ENCODE measurements around the gene NFS1. TPM values are rescaled to one million over a fixed set of nuclear protein-coding genes. Genes with fewer than 3 reads are reported as not detected.

NFS1 gene
- total and polyA plus RNA-seq, 2 donors (not counting 1 experiment from before 2014, with no cell fraction given): 29.0 to 30.6 TPM

GRCh38 chr20:35710039-35710438 is 10.9 kb upstream of the NFS1 start:
- H3K4me3 ChIP-seq (ENCODE audit: control extremely low read depth in 1 of 5, extremely low read depth in 1 of 5, insufficient read depth in 1 of 5, low read depth in 2 of 5, low read length in 4 of 5): no peak overlapping the region
- no peaks in the 10 kb centered on the region for H3K9me3 ChIP-seq (ENCODE audit: control extremely low read depth in 1 of 3, control insufficient read depth in 2 of 3, insufficient read depth in 1 of 3, low read length in 2 of 3)
- intact Hi-C loops (cut with micrococcal nuclease): no loop called here
- peaks cover 23 to 89% of the 10 kb centered on the region in 2 experiments for H3K36me3 ChIP-seq (replicated peaks in 1 of 2; ENCODE audit: control extremely low read depth in 1 of 2, control insufficient read depth in 1 of 2, extremely low read depth in 1 of 2, insufficient read depth in 2 of 2, low read length in 1 of 2)
- peaks cover 49% of the 10 kb centered on the region for H3K79me2 ChIP-seq (ENCODE audit: control insufficient read depth, insufficient read depth, low read length)
- Mint-ChIP-seq H3K4me3 (no peak overlapping the region), H3K27ac (no peak overlapping the region), H3K9me3 (ENCODE audit: insufficient read depth) (no peaks in the 10 kb centered on the region), H3K4me1 (peaks cover 31% of the 10 kb centered on the region), H3K27me3 (no peaks in the 10 kb centered on the region)
- peaks cover 0 to 5% of the 10 kb centered on the region in 2 donors for H3K4me1 ChIP-seq (ENCODE audit: control insufficient read depth in 2 of 2, insufficient read depth in 2 of 2, low read length in 2 of 2)
- H3K9ac ChIP-seq (ENCODE audit: low read length): no peak overlapping the region
- H3K27me3 ChIP-seq (replicated peaks in 1 of 4; ENCODE audit: control extremely low read depth in 1 of 4, control insufficient read depth in 3 of 4, insufficient read depth in 4 of 4, low read length in 3 of 4): no peaks in the 10 kb centered on the region
- ChIA-PET POLR2A (interaction anchor here (1.2 kb wide), 1 partner anchor 11 kb away, joined by 3 read pairs; the partner anchor contains the start of genes NFS1 and ROMO1), CTCF (interaction anchor here (1.6 to 1.9 kb wide), 3 partner anchors 11 to 246 kb away, joined by 4 to 5 read pairs (median 4); partner anchors contain the start of genes NFS1, RBM39 and ROMO1)
- no peak overlapping the region for H3K4me2 ChIP-seq (replicated peaks; ENCODE audit: low read depth, low read length, poor library complexity, severe bottlenecking)
- peaks cover 49% of the 10 kb centered on the region for H4K20me1 ChIP-seq (ENCODE audit: control insufficient read depth, insufficient read depth, low read length, poor library complexity, severe bottlenecking)
- H2AFZ ChIP-seq (ENCODE audit: insufficient read depth, low read depth, low read length, poor library complexity, severe bottlenecking): no peak overlapping the region
- H3K27ac ChIP-seq (ENCODE audit: low read length in 2 of 2): no peak overlapping the region
- no peak for DNase-seq
- TF ChIP-seq, protein P1, sequence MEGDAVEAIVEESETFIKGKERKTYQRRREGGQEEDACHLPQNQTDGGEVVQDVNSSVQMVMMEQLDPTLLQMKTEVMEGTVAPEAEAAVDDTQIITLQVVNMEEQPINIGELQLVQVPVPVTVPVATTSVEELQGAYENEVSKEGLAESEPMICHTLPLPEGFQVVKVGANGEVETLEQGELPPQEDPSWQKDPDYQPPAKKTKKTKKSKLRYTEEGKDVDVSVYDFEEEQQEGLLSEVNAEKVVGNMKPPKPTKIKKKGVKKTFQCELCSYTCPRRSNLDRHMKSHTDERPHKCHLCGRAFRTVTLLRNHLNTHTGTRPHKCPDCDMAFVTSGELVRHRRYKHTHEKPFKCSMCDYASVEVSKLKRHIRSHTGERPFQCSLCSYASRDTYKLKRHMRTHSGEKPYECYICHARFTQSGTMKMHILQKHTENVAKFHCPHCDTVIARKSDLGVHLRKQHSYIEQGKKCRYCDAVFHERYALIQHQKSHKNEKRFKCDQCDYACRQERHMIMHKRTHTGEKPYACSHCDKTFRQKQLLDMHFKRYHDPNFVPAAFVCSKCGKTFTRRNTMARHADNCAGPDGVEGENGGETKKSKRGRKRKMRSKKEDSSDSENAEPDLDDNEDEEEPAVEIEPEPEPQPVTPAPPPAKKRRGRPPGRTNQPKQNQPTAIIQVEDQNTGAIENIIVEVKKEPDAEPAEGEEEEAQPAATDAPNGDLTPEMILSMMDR (IDR thresholded peaks at IDR 0.05): no peak
- no peak for ATAC-seq (ENCODE audit: low read depth)

DNA sequence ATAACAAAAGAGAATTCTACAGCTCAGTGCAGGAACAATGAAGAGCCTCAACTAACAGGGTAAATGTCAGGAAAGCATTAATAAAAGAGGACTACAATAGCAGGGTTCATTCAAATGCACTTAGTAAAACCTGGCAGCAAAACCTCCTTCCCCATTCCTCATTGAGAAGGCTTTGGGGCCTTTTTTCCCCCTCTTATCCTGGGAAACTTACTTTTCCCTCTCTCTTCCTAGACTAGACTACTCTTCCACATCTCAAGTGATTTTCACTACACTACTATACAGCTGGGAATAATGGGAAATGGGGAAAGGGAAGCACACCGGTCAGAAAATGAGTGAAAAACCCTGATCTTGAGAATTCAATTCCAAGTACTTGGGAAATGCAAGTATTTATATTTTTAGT is 10.1 kb upstream of the NFS1 start:
- no peaks in the 10 kb centered on the region for H3K9me3 Mint-ChIP-seq (ENCODE audit: insufficient read depth)

More for the DNA sequence above, 10.1 kb upstream of the NFS1 start:
- Mint-ChIP-seq H3K4me1 (peaks cover 28% of the 10 kb centered on the region), H3K27ac (no peak overlapping the region), H3K4me3 (no peak overlapping the region), H3K27me3 (no peaks in the 10 kb centered on the region)
- H4K20me1 ChIP-seq (ENCODE audit: control insufficient read depth, insufficient read depth, low read length, poor library complexity, severe bottlenecking): peaks cover 49% of the 10 kb centered on the region
- DNase-seq (peak; percentile 9), ATAC-seq (ENCODE audit: low read depth) (no peak)
- ChIA-PET POLR2A (no interaction called here), CTCF (interaction anchor here (1.9 kb wide), 1 partner anchor 10 kb away, joined by 4 read pairs; the partner anchor contains the start of genes NFS1 and ROMO1)
- TF ChIP-seq, protein P1 (IDR thresholded peaks at IDR 0.05): no peak
- TF ChIP-seq EZH2 (IDR thresholded peaks at IDR 0.05; ENCODE audit: borderline replicate concordance, insufficient read depth, low read depth, low read length, poor library complexity, severe bottlenecking): no peak
- H3K27me3 ChIP-seq (replicated peaks in 1 of 4; ENCODE audit: control extremely low read depth in 1 of 4, control insufficient read depth in 3 of 4, insufficient read depth in 4 of 4, low read length in 3 of 4): no peaks in the 10 kb centered on the region
- H3K79me2 ChIP-seq (ENCODE audit: control insufficient read depth, insufficient read depth, low read length): peaks cover 50% of the 10 kb centered on the region
- WGBS (ENCODE audit: insufficient coverage): no CpG with 5 or more reads among the region's 1 CpG
- H3K4me1 ChIP-seq (ENCODE audit: control insufficient read depth in 2 of 2, insufficient read depth in 2 of 2, low read length in 2 of 2): peaks cover 0 to 5% of the 10 kb centered on the region in 2 donors
- H3K9me3 ChIP-seq (ENCODE audit: control extremely low read depth in 1 of 3, control insufficient read depth in 2 of 3, insufficient read depth in 1 of 3, low read length in 2 of 3): no peaks in the 10 kb centered on the region
- no peak overlapping the region for H3K27ac ChIP-seq (ENCODE audit: low read length in 2 of 2)
- H3K4me2 ChIP-seq (replicated peaks; ENCODE audit: low read depth, low read length, poor library complexity, severe bottlenecking): no peak overlapping the region
- no peak overlapping the region for H3K4me3 ChIP-seq (ENCODE audit: control extremely low read depth in 1 of 5, extremely low read depth in 1 of 5, insufficient read depth in 1 of 5, low read depth in 2 of 5, low read length in 4 of 5)
- intact Hi-C loops (cut with micrococcal nuclease): no loop called here
- no peak overlapping the region for H3K9ac ChIP-seq (ENCODE audit: low read length)
- H3K36me3 ChIP-seq (replicated peaks in 1 of 2; ENCODE audit: control extremely low read depth in 1 of 2, control insufficient read depth in 1 of 2, extremely low read depth in 1 of 2, insufficient read depth in 2 of 2, low read length in 1 of 2): peaks cover 28 to 90% of the 10 kb centered on the region in 2 experiments
- H2AFZ ChIP-seq (ENCODE audit: insufficient read depth, low read depth, low read length, poor library complexity, severe bottlenecking): no peak overlapping the region
